ENCODE measurements around the gene SHC2.
"Not testable (repeated sequence)": the region's sequence is repeated elsewhere in the genome, so short reads cannot be mapped to it uniquely, and the experiment has no call there.

SHC2 gene

DNA sequence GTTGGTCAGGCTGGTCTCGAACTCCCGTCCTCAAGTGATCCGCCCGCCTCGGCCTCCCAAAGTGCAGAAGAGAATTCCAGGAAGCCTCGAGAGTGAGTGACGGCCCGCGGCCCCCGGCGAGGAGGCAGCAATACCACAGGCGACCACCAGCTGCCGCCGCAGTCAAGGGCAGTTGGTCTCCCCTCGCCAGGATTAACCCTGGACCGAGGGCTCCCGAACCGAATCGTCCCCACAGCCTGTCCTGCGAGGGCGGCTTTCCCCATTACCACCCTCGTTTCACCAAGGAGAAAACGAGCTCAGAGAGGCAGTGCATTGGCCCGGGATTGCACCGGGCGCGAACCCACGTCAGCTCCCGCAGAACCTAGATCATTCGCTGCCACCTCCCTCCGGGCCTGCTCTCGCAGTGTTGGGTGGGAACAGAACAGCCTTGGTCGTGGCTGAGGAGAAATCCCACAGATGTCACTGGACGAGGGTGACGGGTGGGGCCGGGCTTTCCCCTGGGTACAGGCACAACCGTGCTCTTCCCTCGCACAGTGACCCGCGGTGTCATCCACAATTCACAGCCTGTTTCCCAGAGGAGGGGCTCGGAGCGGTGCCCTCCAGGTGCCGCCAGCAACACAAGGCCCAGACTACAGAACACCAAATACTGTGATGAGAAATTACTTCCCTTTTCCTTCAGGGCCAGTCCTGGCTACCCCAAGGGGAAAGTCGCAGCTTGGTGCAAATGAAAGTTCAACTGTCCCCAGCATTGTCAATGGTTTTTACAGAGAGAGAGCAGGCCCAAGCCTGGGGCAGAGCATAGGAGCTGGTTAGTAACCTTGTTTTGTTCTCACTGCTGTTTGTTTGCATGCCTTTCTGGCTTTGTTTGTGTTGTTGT is 76.7 kb downstream of the SHC2 start:
- TF ChIP-seq, protein P1, sequence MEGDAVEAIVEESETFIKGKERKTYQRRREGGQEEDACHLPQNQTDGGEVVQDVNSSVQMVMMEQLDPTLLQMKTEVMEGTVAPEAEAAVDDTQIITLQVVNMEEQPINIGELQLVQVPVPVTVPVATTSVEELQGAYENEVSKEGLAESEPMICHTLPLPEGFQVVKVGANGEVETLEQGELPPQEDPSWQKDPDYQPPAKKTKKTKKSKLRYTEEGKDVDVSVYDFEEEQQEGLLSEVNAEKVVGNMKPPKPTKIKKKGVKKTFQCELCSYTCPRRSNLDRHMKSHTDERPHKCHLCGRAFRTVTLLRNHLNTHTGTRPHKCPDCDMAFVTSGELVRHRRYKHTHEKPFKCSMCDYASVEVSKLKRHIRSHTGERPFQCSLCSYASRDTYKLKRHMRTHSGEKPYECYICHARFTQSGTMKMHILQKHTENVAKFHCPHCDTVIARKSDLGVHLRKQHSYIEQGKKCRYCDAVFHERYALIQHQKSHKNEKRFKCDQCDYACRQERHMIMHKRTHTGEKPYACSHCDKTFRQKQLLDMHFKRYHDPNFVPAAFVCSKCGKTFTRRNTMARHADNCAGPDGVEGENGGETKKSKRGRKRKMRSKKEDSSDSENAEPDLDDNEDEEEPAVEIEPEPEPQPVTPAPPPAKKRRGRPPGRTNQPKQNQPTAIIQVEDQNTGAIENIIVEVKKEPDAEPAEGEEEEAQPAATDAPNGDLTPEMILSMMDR (IDR thresholded peaks at IDR 0.05; ENCODE audit: unreplicated experiment in 3 of 3), result peak; percentile 65 to 87 (median 72)
- H3K36me3 Mint-ChIP-seq (ENCODE audit: low read depth), result peaks cover 4% of the 10 kb centered on the region
- peaks cover 30% of the 10 kb centered on the region for H3K27me3 Mint-ChIP-seq (ENCODE audit: low read depth)
- H3K4me1 Mint-ChIP-seq, result peaks cover 6% of the 10 kb centered on the region
- peaks cover 3% of the 10 kb centered on the region for H3K9me3 Mint-ChIP-seq
- H3K27ac Mint-ChIP-seq, result peak overlapping the region in 2 of 3 experiments; percentile 56 to 75
- no peak overlapping the region for H3K4me3 Mint-ChIP-seq

DNA sequence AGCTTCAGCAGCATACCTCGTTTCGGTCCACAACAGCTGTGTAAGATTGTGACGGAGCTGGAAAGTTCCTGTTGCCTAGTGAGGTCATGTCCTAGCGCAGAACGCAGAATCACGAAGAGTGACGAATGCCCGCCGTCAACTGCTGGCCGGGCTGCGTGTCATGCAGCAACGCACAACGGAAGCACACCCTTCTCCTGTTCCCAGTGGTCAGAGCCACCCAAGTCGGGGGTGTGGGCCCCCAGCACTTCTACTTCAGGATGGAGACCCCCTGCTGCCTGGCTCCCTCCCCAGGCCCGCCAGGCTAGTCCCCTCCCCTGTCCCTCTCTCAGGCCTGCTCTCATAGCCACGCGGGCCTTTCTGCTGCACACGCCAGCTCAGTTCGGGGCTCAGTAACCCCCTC is 77.8 kb downstream of the SHC2 start:
- Mint-ChIP-seq H3K4me1 (peaks cover 6% of the 10 kb centered on the region), H3K9me3 (peaks cover 3% of the 10 kb centered on the region), H3K27ac (no peak overlapping the region), H3K36me3 (ENCODE audit: low read depth) (peaks cover 4% of the 10 kb centered on the region), H3K27me3 (ENCODE audit: low read depth) (peaks cover 30% of the 10 kb centered on the region), H3K4me3 (no peak overlapping the region)
- TF ChIP-seq, protein P1 (IDR thresholded peaks at IDR 0.05; ENCODE audit: unreplicated experiment in 3 of 3), result no peak

DNA sequence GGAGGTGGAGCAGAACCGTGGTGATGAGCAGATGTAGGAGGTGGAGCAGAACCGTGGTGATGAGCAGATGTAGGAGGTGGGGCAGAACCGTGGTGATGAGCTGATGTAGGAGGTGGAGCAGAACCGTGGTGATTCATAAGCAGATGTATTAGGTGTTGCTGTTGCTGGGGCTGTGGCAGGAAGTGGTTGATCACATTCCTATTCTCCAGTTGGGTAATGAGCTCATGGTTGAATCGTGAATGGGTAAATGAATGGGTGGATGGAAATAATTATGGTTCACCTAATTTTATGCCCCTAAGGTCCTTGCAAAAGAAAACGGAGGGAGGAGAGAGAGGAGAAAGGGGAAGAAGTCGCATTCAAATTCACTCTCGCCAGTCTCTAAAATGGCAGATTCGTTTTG is 78.3 kb downstream of the SHC2 start:
- H3K36me3 Mint-ChIP-seq (ENCODE audit: low read depth); H3K9me3 Mint-ChIP-seq; H3K27ac Mint-ChIP-seq; H3K4me1 Mint-ChIP-seq: not testable (repeated sequence)
- peaks cover 30% of the 10 kb centered on the region for H3K27me3 Mint-ChIP-seq (ENCODE audit: low read depth)
- peak overlapping the region in 1 of 3 experiments; percentile 31 for H3K4me3 Mint-ChIP-seq

DNA sequence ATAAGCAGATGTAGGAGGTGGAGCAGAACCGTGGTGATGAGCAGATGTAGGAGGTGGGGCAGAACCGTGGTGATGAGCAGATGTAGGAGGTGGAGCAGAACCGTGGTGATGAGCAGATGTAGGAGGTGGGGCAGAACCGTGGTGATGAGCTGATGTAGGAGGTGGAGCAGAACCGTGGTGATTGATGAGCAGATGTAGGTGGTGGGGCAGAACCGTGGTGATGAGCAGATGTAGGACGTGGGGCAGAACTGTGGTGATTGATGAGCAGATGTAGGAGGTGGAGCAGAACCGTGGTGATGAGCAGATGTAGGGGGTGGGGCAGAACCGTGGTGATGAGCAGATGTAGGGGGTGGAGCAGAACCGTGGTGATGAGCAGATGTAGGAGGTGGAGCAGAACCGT is 78.9 kb downstream of the SHC2 start:
- not testable (repeated sequence) for H3K4me1 Mint-ChIP-seq; H3K4me3 Mint-ChIP-seq; H3K36me3 Mint-ChIP-seq (ENCODE audit: low read depth); H3K27ac Mint-ChIP-seq; H3K9me3 Mint-ChIP-seq
- H3K27me3 Mint-ChIP-seq (ENCODE audit: low read depth), result peaks cover 30% of the 10 kb centered on the region

DNA sequence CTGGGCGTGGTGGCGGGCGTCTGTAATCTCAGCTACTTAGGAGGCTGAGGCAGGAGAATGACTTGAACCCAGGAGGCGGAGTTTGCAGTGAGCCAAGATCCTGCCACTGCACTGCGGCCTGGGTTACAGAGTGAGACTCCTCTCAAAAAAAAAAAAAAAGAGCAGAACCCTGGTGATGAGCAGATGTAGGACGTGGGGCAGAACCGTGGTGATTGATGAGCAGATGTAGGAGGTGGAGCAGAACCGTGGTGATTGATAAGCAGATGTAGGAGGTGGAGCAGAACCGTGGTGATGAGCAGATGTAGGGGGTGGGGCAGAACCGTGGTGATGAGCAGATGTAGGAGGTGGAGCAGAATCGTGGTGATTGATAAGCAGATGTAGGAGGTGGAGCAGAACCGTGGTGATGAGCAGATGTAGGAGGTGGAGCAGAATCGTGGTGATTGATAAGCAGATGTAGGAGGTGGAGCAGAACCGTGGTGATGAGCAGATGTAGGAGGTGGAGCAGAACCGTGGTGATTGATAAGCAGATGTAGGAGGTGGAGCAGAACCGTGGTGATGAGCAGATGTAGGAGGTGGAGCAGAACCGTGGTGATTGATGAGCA is 80.1 kb downstream of the SHC2 start:
- not testable (repeated sequence) for H3K9me3 Mint-ChIP-seq; H3K4me3 Mint-ChIP-seq; H3K36me3 Mint-ChIP-seq (ENCODE audit: low read depth); H3K27ac Mint-ChIP-seq; H3K4me1 Mint-ChIP-seq
- peaks cover 24% of the 10 kb centered on the region for H3K27me3 Mint-ChIP-seq (ENCODE audit: low read depth)

DNA sequence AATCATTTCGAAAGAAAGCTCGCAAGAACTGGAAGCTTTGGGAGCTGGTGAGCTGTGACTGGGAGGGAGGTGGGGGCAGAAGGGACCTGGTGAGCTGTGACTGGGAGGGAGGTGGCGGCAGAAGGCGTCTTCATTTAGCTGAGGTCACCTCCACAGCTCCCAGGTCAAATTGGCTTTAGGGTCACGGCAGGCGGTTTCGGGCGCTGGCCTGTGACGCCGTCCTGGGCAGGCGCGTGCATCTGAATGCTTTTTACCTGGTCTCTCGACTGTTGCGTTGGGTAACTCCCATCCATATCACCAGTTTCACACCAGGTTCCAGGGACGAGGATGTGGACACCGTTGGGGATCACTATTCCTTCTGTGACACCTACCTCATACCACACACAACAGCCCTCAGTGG is 81.0 kb downstream of the SHC2 start:
- TF ChIP-seq, protein P1 (IDR thresholded peaks at IDR 0.05; ENCODE audit: unreplicated experiment in 3 of 3), result no peak
- Mint-ChIP-seq H3K4me1 (no peaks in the 10 kb centered on the region), H3K9me3 (peaks cover 3% of the 10 kb centered on the region), H3K27me3 (ENCODE audit: low read depth) (peaks cover 24% of the 10 kb centered on the region), H3K36me3 (ENCODE audit: low read depth) (peaks cover 4% of the 10 kb centered on the region), H3K4me3 (no peak overlapping the region), H3K27ac (no peak overlapping the region)

DNA sequence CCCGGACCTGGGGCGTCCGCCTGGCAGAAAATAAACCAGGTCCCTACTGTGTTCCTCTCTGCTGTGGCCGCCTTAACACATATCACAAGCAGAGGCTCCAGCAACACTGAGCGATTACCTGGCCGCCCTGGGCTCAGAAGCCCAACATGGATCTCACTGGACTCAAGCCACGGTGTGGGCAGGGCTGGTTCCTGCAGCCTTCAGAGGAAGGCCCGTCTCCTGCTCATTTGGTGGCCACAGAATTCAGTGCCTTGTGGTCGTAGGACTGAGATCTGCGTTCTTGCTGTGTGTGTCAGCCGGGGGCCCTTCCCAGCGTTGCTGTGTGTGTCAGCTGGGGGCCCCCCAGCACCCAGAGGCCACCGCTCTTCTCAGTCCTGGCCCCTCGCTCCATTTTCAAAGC is 82.1 kb downstream of the SHC2 start:
- Mint-ChIP-seq H3K27ac (no peak overlapping the region), H3K4me3 (no peak overlapping the region), H3K4me1 (no peaks in the 10 kb centered on the region), H3K36me3 (ENCODE audit: low read depth) (peaks cover 4% of the 10 kb centered on the region), H3K9me3 (peaks cover 3% of the 10 kb centered on the region), H3K27me3 (ENCODE audit: low read depth) (peaks cover 21% of the 10 kb centered on the region)
- TF ChIP-seq, protein P1 (IDR thresholded peaks at IDR 0.05; ENCODE audit: unreplicated experiment in 3 of 3), result no peak

All from nephron (organoid).